Astrocyte (in vitro differentiated cells and primary cell): Measurements from ENCODE around the gene TMCO1. TPM values are rescaled to one million over a fixed set of nuclear protein-coding genes. Genes with fewer than 3 reads are reported as not detected.

Experiments
- DNase-seq: peaks from one replicate; pipeline ENCODE4 v3.0.0-alpha.2; 2010; ENCODE audit warnings: low read depth
- FAIRE-seq: peaks from 2 replicates; lab custom pipeline; 2011; peaks lifted over from hg19 to GRCh38; lab: Jason Lieb, UNC
- H2AFZ ChIP-seq: 2 replicates; pipeline ENCODE4 v1.6.0; 2012; ENCODE audit warnings: low read depth, low read length, inconsistent platforms
- H3K27ac ChIP-seq: 2 replicates; pipeline ENCODE4 v1.5.1; 2011; ENCODE audit warnings: low read depth, low read length, inconsistent platforms
- H3K27me3 ChIP-seq: 2 replicates; pipeline ENCODE4 v1.6.0; 2011; ENCODE audit warnings: low read length, inconsistent platforms; ENCODE audit not compliant: insufficient read depth
- H3K36me3 ChIP-seq: 2 replicates; pipeline ENCODE4 v1.5.1; 2011; ENCODE audit warnings: low read length, inconsistent platforms; ENCODE audit not compliant: insufficient read depth
- H3K4me1 ChIP-seq: 2 replicates; pipeline ENCODE4 v1.5.1; 2011; ENCODE audit warnings: low read length, inconsistent platforms; ENCODE audit not compliant: insufficient read depth
- H3K4me2 ChIP-seq: 2 replicates; pipeline ENCODE4 v1.6.0; 2012; ENCODE audit warnings: low read length, inconsistent platforms
- H3K4me3 ChIP-seq: 2 replicates; pipeline ENCODE4 v1.5.1; 2011; ENCODE audit warnings: low read depth, mild to moderate bottlenecking, low read length, inconsistent platforms; ENCODE audit not compliant: insufficient read depth
- H3K79me2 ChIP-seq: 2 replicates; pipeline ENCODE4 v1.6.0; 2012; ENCODE audit warnings: mild to moderate bottlenecking, low read length, inconsistent platforms; ENCODE audit not compliant: insufficient read depth
- H3K9ac ChIP-seq: 2 replicates; pipeline ENCODE4 v1.6.0; 2012; ENCODE audit warnings: mild to moderate bottlenecking, low read length, inconsistent platforms
- H3K9me3 ChIP-seq: 2 replicates; pipeline ENCODE4 v1.5.1; 2012; ENCODE audit warnings: low read depth, mild to moderate bottlenecking, low read length, inconsistent platforms; ENCODE audit not compliant: insufficient read depth
- H4K20me1 ChIP-seq: 2 replicates; pipeline ENCODE4 v1.6.0; 2012; ENCODE audit warnings: low read length, inconsistent platforms; ENCODE audit not compliant: insufficient read depth
- H3K27ac Mint-ChIP-seq: one replicate; pipeline ENCODE4 v1.8.0; 2021; ENCODE audit warnings: mild to moderate bottlenecking, mixed read lengths; ENCODE audit not compliant: unreplicated experiment
- H3K27me3 Mint-ChIP-seq: one replicate; pipeline ENCODE4 v1.8.0; 2021; ENCODE audit warnings: low read depth, mixed read lengths; ENCODE audit not compliant: unreplicated experiment
- H3K36me3 Mint-ChIP-seq: one replicate; pipeline ENCODE4 v1.8.0; 2021; ENCODE audit warnings: low read depth, mixed read lengths; ENCODE audit not compliant: unreplicated experiment
- H3K4me1 Mint-ChIP-seq: one replicate; pipeline ENCODE4 v1.8.0; 2021; ENCODE audit warnings: low read depth, mixed read lengths; ENCODE audit not compliant: unreplicated experiment
- H3K4me3 Mint-ChIP-seq: one replicate; pipeline ENCODE4 v1.8.0; 2021; ENCODE audit warnings: mild to moderate bottlenecking, moderate library complexity, mixed read lengths; ENCODE audit not compliant: unreplicated experiment
- H3K9me3 Mint-ChIP-seq: one replicate; pipeline ENCODE4 v1.8.0; 2021; ENCODE audit warnings: mild to moderate bottlenecking, mixed read lengths; ENCODE audit not compliant: unreplicated experiment
- CTCF ChIP-seq: IDR thresholded peaks from 2 replicates; pipeline ENCODE4 v1.5.1; 2011; ENCODE audit warnings: low read depth, mild to moderate bottlenecking, inconsistent platforms, low read length, moderate library complexity; ENCODE audit not compliant: insufficient read depth
- EZH2 ChIP-seq: IDR thresholded peaks from 2 replicates; pipeline ENCODE4 v1.6.1; 2012; ENCODE audit warnings: mild to moderate bottlenecking, low read length, inconsistent platforms; ENCODE audit not compliant: insufficient read depth
- total RNA-seq: library from RNA; stranded (reverse); gene quantifications from 2 replicates; pipeline ENCODE4 v1.2.1, GENCODE V29; 2021

The TMCO1 gene
- total RNA-seq, 1 donor from 2014 or later = 135 TPM

DNA sequence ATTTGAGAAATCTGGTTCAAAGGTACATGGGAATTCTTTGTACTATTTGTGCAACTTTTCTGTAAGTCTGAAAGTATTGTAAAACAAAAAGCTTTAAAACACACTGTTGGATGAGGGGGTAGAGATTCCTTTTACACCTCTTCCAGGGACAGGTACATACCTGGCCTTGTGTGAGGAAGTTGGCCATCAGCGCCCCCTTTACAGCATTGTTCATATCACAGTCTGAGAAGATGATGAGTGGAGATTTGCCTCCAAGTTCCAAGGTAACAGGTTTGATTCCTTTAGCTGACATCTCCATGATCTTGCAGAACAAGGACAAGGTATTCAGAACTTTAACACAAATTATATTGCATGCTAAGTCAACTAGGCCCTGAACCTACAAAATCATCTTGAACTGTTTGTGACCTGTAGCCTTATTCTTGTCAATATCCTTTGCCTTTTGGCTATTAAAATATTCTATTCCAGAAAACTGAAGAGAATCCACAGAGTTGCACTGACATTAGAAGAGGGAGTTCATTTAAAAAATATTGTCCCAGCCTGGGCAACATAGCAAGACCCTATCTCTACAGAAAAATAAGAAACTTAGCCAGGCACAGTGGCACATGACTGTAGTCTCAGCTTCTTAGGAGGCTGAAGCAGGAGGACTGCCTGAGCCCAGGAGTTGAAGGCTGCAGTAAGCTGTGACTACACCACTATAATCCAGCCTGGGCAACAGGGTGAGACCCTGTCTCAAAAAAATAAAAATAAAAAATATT lies 89.2 kb downstream of the TMCO1 start:
- no peak overlapping the region for H3K27ac ChIP-seq
- H3K4me1 ChIP-seq = no peaks in the 10 kb centered on the region
- no peaks in the 10 kb centered on the region for H3K27me3 Mint-ChIP-seq
- no peak overlapping the region for H3K4me3 Mint-ChIP-seq
- H3K9ac ChIP-seq = no peak overlapping the region
- H3K9me3 Mint-ChIP-seq = no peaks in the 10 kb centered on the region
- H3K36me3 Mint-ChIP-seq = peaks cover 26% of the 10 kb centered on the region
- H3K4me2 ChIP-seq = no peak overlapping the region
- no peaks in the 10 kb centered on the region for H3K9me3 ChIP-seq
- H3K4me1 Mint-ChIP-seq = no peaks in the 10 kb centered on the region
- DNase-seq (no peak), FAIRE-seq (no peak)
- H3K27ac Mint-ChIP-seq = no peak overlapping the region
- peaks cover 25% of the 10 kb centered on the region for H3K79me2 ChIP-seq
- H3K27me3 ChIP-seq = no peaks in the 10 kb centered on the region
- no peak overlapping the region for H2AFZ ChIP-seq
- no peak overlapping the region for H3K4me3 ChIP-seq
- H4K20me1 ChIP-seq = peaks cover 9% of the 10 kb centered on the region
- peaks cover 36% of the 10 kb centered on the region for H3K36me3 ChIP-seq
- no peak for TF ChIP-seq EZH2
- no peak for TF ChIP-seq CTCF

- no peak overlapping the region for H3K4me3 ChIP-seq
- no peak overlapping the region for H3K27ac ChIP-seq
- Mint-ChIP-seq H3K27ac (no peak overlapping the region), H3K36me3 (peaks cover 26% of the 10 kb centered on the region), H3K4me1 (no peaks in the 10 kb centered on the region), H3K4me3 (no peak overlapping the region), H3K27me3 (no peaks in the 10 kb centered on the region), H3K9me3 (no peaks in the 10 kb centered on the region)
- peaks cover 36% of the 10 kb centered on the region for H3K36me3 ChIP-seq
- peak overlapping the region; percentile 40 for H3K4me2 ChIP-seq
- H3K79me2 ChIP-seq = peaks cover 16% of the 10 kb centered on the region
- peaks cover 5% of the 10 kb centered on the region for H4K20me1 ChIP-seq
- FAIRE-seq (no peak), DNase-seq (peak; percentile 17)
- H2AFZ ChIP-seq = no peak overlapping the region
- no peaks in the 10 kb centered on the region for H3K4me1 ChIP-seq
- H3K9me3 ChIP-seq = no peaks in the 10 kb centered on the region
- H3K9ac ChIP-seq = no peak overlapping the region
- no peaks in the 10 kb centered on the region for H3K27me3 ChIP-seq
- TF ChIP-seq CTCF (no peak), EZH2 (no peak)
These were observed 90.2 kb downstream of the TMCO1 start for GRCh38 chr1:165678509-165678908.

Other genes starting within 250 kb of the TMCO1 start
- not detected in 2 replicates for gene LRRC52, start 224.9 kb downstream of the TMCO1 start, total RNA-seq
- gene MGST3, start 137.6 kb downstream of the TMCO1 start, total RNA-seq = 192 and 210 TPM in 2 replicates
- 62.7 and 68.2 TPM in 2 replicates for gene ALDH9A1, start 70.3 kb downstream of the TMCO1 start, total RNA-seq
- 111 TPM in 2 replicates for gene UCK2, start 58.7 kb upstream of the TMCO1 start, total RNA-seq